GM23338 (cell line): ENCODE results near the gene CEP170B. TPM values are rescaled to one million over a fixed set of nuclear protein-coding genes. Genes with fewer than 3 reads are reported as not detected.

Experiments
- ATAC-seq: fragments of 200-7000 bp; cut with Tn5 transposase; 3 replicates; pipeline ENCODE4 v1.9.1; 2020
- DNase-seq: peaks from one replicate; pipeline ENCODE4 v3.0.0-alpha.2; 2015; ENCODE audit warnings: low spot score
- H2AFZ ChIP-seq: fragments of 200-600 bp; sonication (generic); 2 replicates; pipeline ENCODE4 v1.8.0; 2016; ENCODE audit warnings: antibody characterized with exemption, mild to moderate bottlenecking, moderate library complexity
- H3F3A ChIP-seq: fragments of 200-600 bp; sonication (generic); replicated peaks from 2 replicates; pipeline ENCODE4 v1.8.0; 2017; ENCODE audit warnings: antibody characterized with exemption, mixed run types, low read depth
- H3K27ac ChIP-seq: fragments of 200-600 bp; sonication (generic); 2 replicates; pipeline ENCODE4 v1.6.1; 2016; ENCODE audit warnings: low read depth
- H3K27me3 ChIP-seq: fragments of 200-600 bp; sonication (generic); 2 replicates; pipeline ENCODE4 v1.8.0; 2016; ENCODE audit warnings: mild to moderate bottlenecking, mixed run types, moderate library complexity; ENCODE audit not compliant: insufficient read depth
- H3K36me3 ChIP-seq: fragments of 200-600 bp; sonication (generic); 2 replicates; pipeline ENCODE4 v1.8.0; 2016; ENCODE audit warnings: mild to moderate bottlenecking; ENCODE audit not compliant: insufficient read depth
- H3K4me1 ChIP-seq: fragments of 200-600 bp; sonication (generic); 2 replicates; pipeline ENCODE4 v1.8.0; 2016; ENCODE audit warnings: mild to moderate bottlenecking, moderate library complexity; ENCODE audit not compliant: insufficient read depth
- H3K4me2 ChIP-seq: fragments of 200-600 bp; sonication (generic); 2 replicates; pipeline ENCODE4 v1.7.1; 2017; ENCODE audit warnings: mixed run types
- H3K4me3 ChIP-seq: fragments of 200-600 bp; sonication (generic); 2 replicates; pipeline ENCODE4 v1.6.1; 2016; ENCODE audit warnings: mixed run types
- H3K79me2 ChIP-seq: fragments of 200-600 bp; sonication (generic); replicated peaks from 2 replicates; pipeline ENCODE4 v1.8.0; 2017; ENCODE audit warnings: mild to moderate bottlenecking; ENCODE audit not compliant: insufficient read depth
- H3K9me2 ChIP-seq: fragments of 200-600 bp; sonication (generic); 2 replicates; pipeline ENCODE4 v1.8.0; 2017; ENCODE audit not compliant: insufficient read depth
- H4K20me1 ChIP-seq: fragments of 200-600 bp; sonication (generic); replicated peaks from 2 replicates; pipeline ENCODE4 v1.8.0; 2017; ENCODE audit warnings: mild to moderate bottlenecking; ENCODE audit not compliant: insufficient read depth
- H3K27ac Mint-ChIP-seq: 2 replicates; pipeline ENCODE4 v1.8.0; 2020; ENCODE audit warnings: inconsistent platforms, mild to moderate bottlenecking, moderate library complexity, mixed read lengths
- H3K27me3 Mint-ChIP-seq: 3 replicates; pipeline ENCODE4 v1.8.0; 2022; ENCODE audit warnings: low read depth, mild to moderate bottlenecking, moderate library complexity, mixed read lengths, inconsistent platforms; ENCODE audit not compliant: insufficient read depth, poor library complexity
- H3K36me3 Mint-ChIP-seq: 3 replicates; pipeline ENCODE4 v1.8.0; 2021; ENCODE audit warnings: low read depth, mild to moderate bottlenecking, inconsistent platforms, moderate library complexity, mixed read lengths
- H3K4me1 Mint-ChIP-seq: 3 replicates; pipeline ENCODE4 v1.8.0; 2020; ENCODE audit warnings: mild to moderate bottlenecking, inconsistent platforms, mixed read lengths
- H3K4me3 Mint-ChIP-seq: 3 replicates; pipeline ENCODE4 v1.8.0; 2021; ENCODE audit warnings: moderate library complexity, mild to moderate bottlenecking, inconsistent platforms, mixed read lengths
- H3K9me3 Mint-ChIP-seq: 3 replicates; pipeline ENCODE4 v1.8.0; 2020; ENCODE audit warnings: moderate library complexity, mild to moderate bottlenecking, inconsistent platforms, mixed read lengths
- CREB1 ChIP-seq: fragments of 250-450 bp; sonication (Bioruptor Pico); IDR thresholded peaks from 2 replicates; pipeline ENCODE4 v1.5.0; 2020; ENCODE audit warnings: low read depth, mild to moderate bottlenecking, moderate library complexity
- EZH2 ChIP-seq: fragments of 200-600 bp; sonication (generic); IDR thresholded peaks from one replicate; pipeline ENCODE4 v1.8.0; 2017; ENCODE audit warnings: antibody characterized with exemption, mild to moderate bottlenecking, low read depth; ENCODE audit not compliant: unreplicated experiment
- EZH2phosphoT487 ChIP-seq: fragments of 200-600 bp; sonication (generic); IDR thresholded peaks from one replicate; pipeline ENCODE4 v1.8.1; 2018; ENCODE audit warnings: antibody characterized with exemption; ENCODE audit not compliant: unreplicated experiment
- JUNB ChIP-seq: IDR thresholded peaks from one replicate; pipeline ENCODE4 v1.6.1; 2016; ENCODE audit warnings: antibody characterized with exemption; ENCODE audit not compliant: unreplicated experiment
- NANOG ChIP-seq: IDR thresholded peaks from 2 replicates; pipeline ENCODE4 v1.6.1; 2016; ENCODE audit warnings: antibody characterized with exemption, borderline replicate concordance
- POLR2AphosphoS5 ChIP-seq: IDR thresholded peaks from 2 replicates; pipeline ENCODE4 v1.6.1; 2016; ENCODE audit warnings: antibody characterized with exemption, low read depth
- STAT1 ChIP-seq: IDR thresholded peaks from one replicate; pipeline ENCODE4 v1.6.1; 2016; ENCODE audit warnings: antibody characterized with exemption; ENCODE audit not compliant: unreplicated experiment
- ZNF114 ChIP-seq: fragments of 250-450 bp; sonication (Bioruptor Pico); IDR thresholded peaks from 2 replicates; pipeline ENCODE4 v1.5.0; 2020; ENCODE audit warnings: mild to moderate bottlenecking, moderate library complexity
- ZNF331 ChIP-seq: fragments of 250-450 bp; sonication (Bioruptor Pico); IDR thresholded peaks from 2 replicates; pipeline ENCODE4 v1.5.0; 2020; ENCODE audit warnings: low read depth, mild to moderate bottlenecking, moderate library complexity
- polyA plus RNA-seq: library from polyadenylated mRNA; unstranded; fragments of >200 nt; fragmentation: Nextera tagmentation; extraction: Ambion mirVana; gene quantifications from 2 replicates; pipeline ENCODE4 v1.2.1, GENCODE V29; 2016
- total RNA-seq: library from RNA; depleted of rRNA; stranded (reverse); fragments of >200 nt; shearing (Covaris generic); gene quantifications from 2 replicates; pipeline ENCODE4 v1.2.3, GENCODE V29; 2014
- TF ChIP-seq, protein P1 (sequence below): fragments of 250-450 bp; sonication (Bioruptor Pico); IDR thresholded peaks from 2 replicates; pipeline ENCODE4 v1.5.0; 2020; ENCODE audit warnings: mild to moderate bottlenecking, moderate library complexity
- TF ChIP-seq, protein P2 (sequence below): IDR thresholded peaks from one replicate; pipeline ENCODE4 v1.6.1; 2018; ENCODE audit warnings: antibody characterized with exemption; ENCODE audit not compliant: unreplicated experiment
- TF ChIP-seq, protein P3 (sequence below), 2 experiments: fragments of 200-600 bp in 1 of 2; sonication (generic) in 1 of 2; conservative IDR thresholded peaks; 2 replicates each; pipeline versions ENCODE4 v1.5.1 to v1.6.1; 2016 to 2017; ENCODE audit warnings: antibody characterized with exemption in 2 of 2, low read depth in 2 of 2, mild to moderate bottlenecking in 2 of 2, moderate library complexity in 1 of 2
- TF ChIP-seq, protein P4 (sequence below): IDR thresholded peaks from 2 replicates; pipeline ENCODE4 v1.6.1; 2016; ENCODE audit warnings: antibody characterized with exemption

The CEP170B gene
- total and polyA plus RNA-seq, 2 experiments from 2014 or later, result 4.6 to 37.1 TPM

DNA sequence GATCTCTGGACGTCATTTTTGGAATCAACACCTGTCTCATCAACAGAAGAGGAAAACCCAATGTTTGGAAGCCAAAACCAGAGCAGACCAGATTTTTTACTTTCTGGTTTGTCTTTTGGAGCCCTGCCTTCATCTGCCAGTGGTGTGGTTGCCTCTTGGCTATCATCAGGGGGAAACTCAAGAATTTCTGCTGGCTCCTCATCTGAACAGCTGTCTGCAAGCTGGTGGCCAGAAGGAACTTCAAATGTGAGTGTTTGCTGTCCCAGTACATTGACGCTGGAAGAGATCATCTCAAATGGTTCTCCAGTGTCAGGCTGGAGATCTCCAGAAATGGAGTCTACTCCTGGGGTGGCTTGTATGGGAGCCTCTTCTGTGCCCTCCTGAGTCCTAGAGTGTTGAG is 73.4 kb downstream of the CEP170B start (continued):
- TF ChIP-seq JUNB, result no peak
- TF ChIP-seq POLR2AphosphoS5, result no peak
- TF ChIP-seq CREB1, result no peak
- no peak for TF ChIP-seq ZNF331 (CRISPR knock-in tag)
- TF ChIP-seq ZNF114 (CRISPR knock-in tag), result no peak

DNA sequence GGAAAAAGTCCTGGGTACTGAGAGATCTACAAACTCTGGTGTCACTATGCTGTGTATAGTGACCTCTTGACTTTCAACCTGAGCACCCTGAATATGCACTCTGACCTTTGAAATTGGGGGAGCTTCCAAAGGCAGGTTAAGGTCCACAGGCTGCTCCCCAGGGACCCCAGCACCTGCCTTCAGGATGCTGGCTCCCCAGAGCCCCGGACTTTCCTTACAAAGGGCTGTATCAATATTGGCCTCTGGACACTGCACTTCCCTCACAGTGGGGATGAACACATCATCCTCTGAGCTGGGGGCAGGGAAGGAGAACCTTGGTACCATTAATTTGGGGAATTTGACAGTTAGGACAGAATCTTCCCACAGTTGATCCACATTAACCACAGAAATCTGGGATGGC is 73.9 kb downstream of the CEP170B start:
- H3K9me3 Mint-ChIP-seq, result peaks cover 7% of the 10 kb centered on the region; the same call in 1 of the 3 replicates
- Histone ChIP-seq H3K27ac (no peak overlapping the region), H3K36me3 (no peaks in the 10 kb centered on the region), H3K9me2 (no peaks in the 10 kb centered on the region), H3K4me1 (no peaks in the 10 kb centered on the region), H3K4me2 (no peak overlapping the region), H3K4me3 (no peak overlapping the region), H3K27me3 (peaks cover 42% of the 10 kb centered on the region), H4K20me1 (no peaks in the 10 kb centered on the region), H2AFZ (no peak overlapping the region), H3F3A (no peaks in the 10 kb centered on the region), H3K79me2 (no peaks in the 10 kb centered on the region)
- peaks cover 3% of the 10 kb centered on the region; the same call in 1 of the 3 replicates for H3K36me3 Mint-ChIP-seq
- DNase-seq (no peak), ATAC-seq (no peak)
- peaks cover 41% of the 10 kb centered on the region for H3K27me3 Mint-ChIP-seq
- H3K27ac Mint-ChIP-seq, result no peak overlapping the region
- no peak overlapping the region for H3K4me3 Mint-ChIP-seq
- H3K4me1 Mint-ChIP-seq, result no peaks in the 10 kb centered on the region; the same call in 2 of the 3 replicates
- TF ChIP-seq, protein P1, sequence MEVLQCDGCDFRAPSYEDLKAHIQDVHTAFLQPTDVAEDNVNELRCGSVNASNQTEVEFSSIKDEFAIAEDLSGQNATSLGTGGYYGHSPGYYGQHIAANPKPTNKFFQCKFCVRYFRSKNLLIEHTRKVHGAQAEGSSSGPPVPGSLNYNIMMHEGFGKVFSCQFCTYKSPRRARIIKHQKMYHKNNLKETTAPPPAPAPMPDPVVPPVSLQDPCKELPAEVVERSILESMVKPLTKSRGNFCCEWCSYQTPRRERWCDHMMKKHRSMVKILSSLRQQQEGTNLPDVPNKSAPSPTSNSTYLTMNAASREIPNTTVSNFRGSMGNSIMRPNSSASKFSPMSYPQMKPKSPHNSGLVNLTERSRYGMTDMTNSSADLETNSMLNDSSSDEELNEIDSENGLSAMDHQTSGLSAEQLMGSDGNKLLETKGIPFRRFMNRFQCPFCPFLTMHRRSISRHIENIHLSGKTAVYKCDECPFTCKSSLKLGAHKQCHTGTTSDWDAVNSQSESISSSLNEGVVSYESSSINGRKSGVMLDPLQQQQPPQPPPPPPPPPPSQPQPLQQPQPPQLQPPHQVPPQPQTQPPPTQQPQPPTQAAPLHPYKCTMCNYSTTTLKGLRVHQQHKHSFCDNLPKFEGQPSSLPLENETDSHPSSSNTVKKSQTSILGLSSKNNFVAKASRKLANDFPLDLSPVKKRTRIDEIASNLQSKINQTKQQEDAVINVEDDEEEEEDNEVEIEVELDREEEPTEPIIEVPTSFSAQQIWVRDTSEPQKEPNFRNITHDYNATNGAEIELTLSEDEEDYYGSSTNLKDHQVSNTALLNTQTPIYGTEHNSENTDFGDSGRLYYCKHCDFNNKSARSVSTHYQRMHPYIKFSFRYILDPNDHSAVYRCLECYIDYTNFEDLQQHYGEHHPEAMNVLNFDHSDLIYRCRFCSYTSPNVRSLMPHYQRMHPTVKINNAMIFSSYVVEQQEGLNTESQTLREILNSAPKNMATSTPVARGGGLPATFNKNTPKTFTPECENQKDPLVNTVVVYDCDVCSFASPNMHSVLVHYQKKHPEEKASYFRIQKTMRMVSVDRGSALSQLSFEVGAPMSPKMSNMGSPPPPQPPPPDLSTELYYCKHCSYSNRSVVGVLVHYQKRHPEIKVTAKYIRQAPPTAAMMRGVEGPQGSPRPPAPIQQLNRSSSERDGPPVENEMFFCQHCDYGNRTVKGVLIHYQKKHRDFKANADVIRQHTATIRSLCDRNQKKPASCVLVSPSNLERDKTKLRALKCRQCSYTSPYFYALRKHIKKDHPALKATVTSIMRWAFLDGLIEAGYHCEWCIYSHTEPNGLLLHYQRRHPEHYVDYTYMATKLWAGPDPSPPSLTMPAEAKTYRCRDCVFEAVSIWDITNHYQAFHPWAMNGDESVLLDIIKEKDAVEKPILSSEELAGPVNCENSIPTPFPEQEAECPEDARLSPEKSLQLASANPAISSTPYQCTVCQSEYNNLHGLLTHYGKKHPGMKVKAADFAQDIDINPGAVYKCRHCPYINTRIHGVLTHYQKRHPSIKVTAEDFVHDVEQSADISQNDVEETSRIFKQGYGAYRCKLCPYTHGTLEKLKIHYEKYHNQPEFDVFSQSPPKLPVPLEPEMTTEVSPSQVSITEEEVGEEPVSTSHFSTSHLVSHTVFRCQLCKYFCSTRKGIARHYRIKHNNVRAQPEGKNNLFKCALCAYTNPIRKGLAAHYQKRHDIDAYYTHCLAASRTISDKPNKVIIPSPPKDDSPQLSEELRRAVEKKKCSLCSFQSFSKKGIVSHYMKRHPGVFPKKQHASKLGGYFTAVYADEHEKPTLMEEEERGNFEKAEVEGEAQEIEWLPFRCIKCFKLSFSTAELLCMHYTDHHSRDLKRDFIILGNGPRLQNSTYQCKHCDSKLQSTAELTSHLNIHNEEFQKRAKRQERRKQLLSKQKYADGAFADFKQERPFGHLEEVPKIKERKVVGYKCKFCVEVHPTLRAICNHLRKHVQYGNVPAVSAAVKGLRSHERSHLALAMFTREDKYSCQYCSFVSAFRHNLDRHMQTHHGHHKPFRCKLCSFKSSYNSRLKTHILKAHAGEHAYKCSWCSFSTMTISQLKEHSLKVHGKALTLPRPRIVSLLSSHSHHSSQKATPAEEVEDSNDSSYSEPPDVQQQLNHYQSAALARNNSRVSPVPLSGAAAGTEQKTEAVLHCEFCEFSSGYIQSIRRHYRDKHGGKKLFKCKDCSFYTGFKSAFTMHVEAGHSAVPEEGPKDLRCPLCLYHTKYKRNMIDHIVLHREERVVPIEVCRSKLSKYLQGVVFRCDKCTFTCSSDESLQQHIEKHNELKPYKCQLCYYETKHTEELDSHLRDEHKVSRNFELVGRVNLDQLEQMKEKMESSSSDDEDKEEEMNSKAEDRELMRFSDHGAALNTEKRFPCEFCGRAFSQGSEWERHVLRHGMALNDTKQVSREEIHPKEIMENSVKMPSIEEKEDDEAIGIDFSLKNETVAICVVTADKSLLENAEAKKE, result no peak
- TF ChIP-seq EZH2phosphoT487 (no peak), POLR2AphosphoS5 (no peak), STAT1 (no peak), CREB1 (no peak), ZNF331 (CRISPR knock-in tag) (no peak), JUNB (no peak), ZNF114 (CRISPR knock-in tag) (no peak), EZH2 (no peak), NANOG (no peak)
- TF ChIP-seq, protein P2, sequence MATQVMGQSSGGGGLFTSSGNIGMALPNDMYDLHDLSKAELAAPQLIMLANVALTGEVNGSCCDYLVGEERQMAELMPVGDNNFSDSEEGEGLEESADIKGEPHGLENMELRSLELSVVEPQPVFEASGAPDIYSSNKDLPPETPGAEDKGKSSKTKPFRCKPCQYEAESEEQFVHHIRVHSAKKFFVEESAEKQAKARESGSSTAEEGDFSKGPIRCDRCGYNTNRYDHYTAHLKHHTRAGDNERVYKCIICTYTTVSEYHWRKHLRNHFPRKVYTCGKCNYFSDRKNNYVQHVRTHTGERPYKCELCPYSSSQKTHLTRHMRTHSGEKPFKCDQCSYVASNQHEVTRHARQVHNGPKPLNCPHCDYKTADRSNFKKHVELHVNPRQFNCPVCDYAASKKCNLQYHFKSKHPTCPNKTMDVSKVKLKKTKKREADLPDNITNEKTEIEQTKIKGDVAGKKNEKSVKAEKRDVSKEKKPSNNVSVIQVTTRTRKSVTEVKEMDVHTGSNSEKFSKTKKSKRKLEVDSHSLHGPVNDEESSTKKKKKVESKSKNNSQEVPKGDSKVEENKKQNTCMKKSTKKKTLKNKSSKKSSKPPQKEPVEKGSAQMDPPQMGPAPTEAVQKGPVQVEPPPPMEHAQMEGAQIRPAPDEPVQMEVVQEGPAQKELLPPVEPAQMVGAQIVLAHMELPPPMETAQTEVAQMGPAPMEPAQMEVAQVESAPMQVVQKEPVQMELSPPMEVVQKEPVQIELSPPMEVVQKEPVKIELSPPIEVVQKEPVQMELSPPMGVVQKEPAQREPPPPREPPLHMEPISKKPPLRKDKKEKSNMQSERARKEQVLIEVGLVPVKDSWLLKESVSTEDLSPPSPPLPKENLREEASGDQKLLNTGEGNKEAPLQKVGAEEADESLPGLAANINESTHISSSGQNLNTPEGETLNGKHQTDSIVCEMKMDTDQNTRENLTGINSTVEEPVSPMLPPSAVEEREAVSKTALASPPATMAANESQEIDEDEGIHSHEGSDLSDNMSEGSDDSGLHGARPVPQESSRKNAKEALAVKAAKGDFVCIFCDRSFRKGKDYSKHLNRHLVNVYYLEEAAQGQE, result no peak
- TF ChIP-seq, protein P3, sequence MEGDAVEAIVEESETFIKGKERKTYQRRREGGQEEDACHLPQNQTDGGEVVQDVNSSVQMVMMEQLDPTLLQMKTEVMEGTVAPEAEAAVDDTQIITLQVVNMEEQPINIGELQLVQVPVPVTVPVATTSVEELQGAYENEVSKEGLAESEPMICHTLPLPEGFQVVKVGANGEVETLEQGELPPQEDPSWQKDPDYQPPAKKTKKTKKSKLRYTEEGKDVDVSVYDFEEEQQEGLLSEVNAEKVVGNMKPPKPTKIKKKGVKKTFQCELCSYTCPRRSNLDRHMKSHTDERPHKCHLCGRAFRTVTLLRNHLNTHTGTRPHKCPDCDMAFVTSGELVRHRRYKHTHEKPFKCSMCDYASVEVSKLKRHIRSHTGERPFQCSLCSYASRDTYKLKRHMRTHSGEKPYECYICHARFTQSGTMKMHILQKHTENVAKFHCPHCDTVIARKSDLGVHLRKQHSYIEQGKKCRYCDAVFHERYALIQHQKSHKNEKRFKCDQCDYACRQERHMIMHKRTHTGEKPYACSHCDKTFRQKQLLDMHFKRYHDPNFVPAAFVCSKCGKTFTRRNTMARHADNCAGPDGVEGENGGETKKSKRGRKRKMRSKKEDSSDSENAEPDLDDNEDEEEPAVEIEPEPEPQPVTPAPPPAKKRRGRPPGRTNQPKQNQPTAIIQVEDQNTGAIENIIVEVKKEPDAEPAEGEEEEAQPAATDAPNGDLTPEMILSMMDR (conservative IDR thresholded peaks at IDR 0.05; ENCODE audit: low read depth in 2 of 2), result no peak
- TF ChIP-seq, protein P4, sequence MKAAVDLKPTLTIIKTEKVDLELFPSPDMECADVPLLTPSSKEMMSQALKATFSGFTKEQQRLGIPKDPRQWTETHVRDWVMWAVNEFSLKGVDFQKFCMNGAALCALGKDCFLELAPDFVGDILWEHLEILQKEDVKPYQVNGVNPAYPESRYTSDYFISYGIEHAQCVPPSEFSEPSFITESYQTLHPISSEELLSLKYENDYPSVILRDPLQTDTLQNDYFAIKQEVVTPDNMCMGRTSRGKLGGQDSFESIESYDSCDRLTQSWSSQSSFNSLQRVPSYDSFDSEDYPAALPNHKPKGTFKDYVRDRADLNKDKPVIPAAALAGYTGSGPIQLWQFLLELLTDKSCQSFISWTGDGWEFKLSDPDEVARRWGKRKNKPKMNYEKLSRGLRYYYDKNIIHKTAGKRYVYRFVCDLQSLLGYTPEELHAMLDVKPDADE, result no peak
